GOT3 (cell line): Measurements from ENCODE around the gene VSIG4.

ENCODE experiments used
- DNase-seq: peaks from one replicate; lab custom pipeline; 2025; ENCODE audit warnings: mixed read lengths; lab: John Stamatoyannopoulos, UW

The VSIG4 gene

GRCh38 chrX:66024092-66024467, 15.8 kb downstream of the VSIG4 start:
- no peak for DNase-seq

- DNase-seq, result no peak
Measured at GRCh38 chrX:66023385-66024091, 16.3 kb downstream of the VSIG4 start.

- no peak for DNase-seq
Measured at GRCh38 chrX:66022632-66023384, 17.1 kb downstream of the VSIG4 start.

- DNase-seq, result no peak
Measured at GRCh38 chrX:66021765-66022631, 17.9 kb downstream of the VSIG4 start.

- DNase-seq, result no peak
Measured at GRCh38 chrX:66021401-66021764, 18.5 kb downstream of the VSIG4 start.

GRCh38 chrX:66020631-66021334, 19.1 kb downstream of the VSIG4 start:
- no peak for DNase-seq

- DNase-seq, result no peak
Measured at GRCh38 chrX:66019974-66020373, 19.9 kb downstream of the VSIG4 start.

GRCh38 chrX:66019310-66019652, 20.6 kb downstream of the VSIG4 start:
- DNase-seq, result no peak

GRCh38 chrX:66018585-66019309, 21.1 kb downstream of the VSIG4 start:
- no peak for DNase-seq

- no peak for DNase-seq
Measured at GRCh38 chrX:66017659-66018170, 22.2 kb downstream of the VSIG4 start.

GRCh38 chrX:66016905-66017658, 22.8 kb downstream of the VSIG4 start:
- no peak for DNase-seq

GRCh38 chrX:66015900-66016689, 23.8 kb downstream of the VSIG4 start:
- DNase-seq, result no peak

- DNase-seq, result no peak
Measured at GRCh38 chrX:66015152-66015831, 24.6 kb downstream of the VSIG4 start.

GRCh38 chrX:66014556-66014955, 25.3 kb downstream of the VSIG4 start:
- no peak for DNase-seq

GRCh38 chrX:66014084-66014483, 25.8 kb downstream of the VSIG4 start:
- DNase-seq, result no peak

- no peak for DNase-seq
Measured at GRCh38 chrX:66013194-66013816, 26.6 kb downstream of the VSIG4 start.

GRCh38 chrX:66012094-66012534, 27.8 kb downstream of the VSIG4 start:
- no peak for DNase-seq

GRCh38 chrX:66009231-66009845, 30.5 kb downstream of the VSIG4 start:
- no peak for DNase-seq
